HCT116 (cell line): Measurements from ENCODE around the gene CYP46A1. TPM values are rescaled to one million over a fixed set of nuclear protein-coding genes. Genes with fewer than 3 reads are reported as not detected.

Experiments used
- ATAC-seq: fragments of 200-7000 bp; cut with Tn5 transposase; 2 replicates; pipeline ENCODE4 v1.9.1; 2020; ENCODE audit warnings: mild to moderate bottlenecking, moderate library complexity
- BruUV-seq: library from RNA; stranded (reverse); fragments of 400-500 nt; replicated peaks from 2 replicates; lab custom pipeline; 2021; lab: Mats Ljungman, UMichigan
- CTCF ChIA-PET: fragments of 300-600 bp; sonication (Branson Sonifier 250); formaldehyde crosslinking; loops from one replicate; lab custom pipeline; 2021; ENCODE audit warnings: antibody characterized with exemption; lab: Charles Lee
- POLR2A ChIA-PET: fragments of 300-600, 350-600 bp; sonication (Branson Sonifier 250); formaldehyde crosslinking; loops from one replicate; lab custom pipeline; 2021; ENCODE audit warnings: antibody characterized with exemption; lab: Charles Lee
- RAD21 ChIA-PET, 2 experiments: fragments of 300-600 bp; sonication (Branson Sonifier 250); formaldehyde crosslinking; loops; one replicate each; lab custom pipeline; 2023; ENCODE audit warnings: low total read pairs in 2 of 2; ENCODE audit not compliant: uncharacterized antibody in 2 of 2, unreplicated experiment in 2 of 2, low non-redundant PET in 1 of 2; lab: Charles Lee
- DNase-seq: peaks from one replicate; pipeline ENCODE4 v3.0.0-alpha.2; 2010; ENCODE audit warnings: low read depth, low spot score
- H2AFZ ChIP-seq: fragments of 200-600 bp; shearing (Covaris generic), sonication (generic); 2 replicates; pipeline ENCODE4 v1.6.1; 2017; ENCODE audit warnings: low read depth, mixed run types, mixed read lengths, antibody characterized with exemption, low read length; ENCODE audit not compliant: poor library complexity, severe bottlenecking
- H3K27ac ChIP-seq: 2 replicates; pipeline ENCODE4 v1.5.1; 2012; ENCODE audit warnings: low read depth, low read length
- H3K27me3 ChIP-seq: fragments of 200-600 bp; sonication (generic); 2 replicates; pipeline ENCODE4 v1.6.1; 2016; ENCODE audit warnings: mixed run types, low read length, mixed read lengths; ENCODE audit not compliant: insufficient read depth
- H3K36me3 ChIP-seq, 2 experiments: fragments of 200-500 bp in 1 of 2; fragments of 200-600 bp in 1 of 2; sonication (Bioruptor generic) in 1 of 2; sonication (generic) in 1 of 2; 2 replicates each; pipeline versions ENCODE4 v1.5.1 to v1.6.1; 2014 to 2016; ENCODE audit warnings: low read length in 2 of 2, inconsistent platforms in 1 of 2, mixed read lengths in 1 of 2, mixed run types in 1 of 2; ENCODE audit not compliant: insufficient read depth in 2 of 2, control insufficient read depth in 1 of 2
- H3K4me1 ChIP-seq, 2 experiments: fragments of 200-600 bp in 1 of 2; sonication (generic) in 1 of 2; 2 replicates each; pipeline versions ENCODE4 v1.5.1 to v1.6.1; 2012 to 2017; ENCODE audit warnings: low read length in 2 of 2, inconsistent platforms in 1 of 2, mild to moderate bottlenecking in 1 of 2, mixed read lengths in 1 of 2, mixed run types in 1 of 2, moderate library complexity in 1 of 2; ENCODE audit not compliant: insufficient read depth in 2 of 2, control insufficient read depth in 1 of 2
- H3K4me2 ChIP-seq: fragments of 200-600 bp; sonication (generic); 2 replicates; pipeline ENCODE4 v1.6.1; 2017; ENCODE audit warnings: mixed run types, low read length, mixed read lengths
- H3K4me3 ChIP-seq, 2 experiments: fragments of 200-600 bp in 1 of 2; sonication (generic) in 1 of 2; replicated peaks in 1 of 2; 2 replicates each; pipeline ENCODE4 v1.5.1; 2011 to 2016; ENCODE audit warnings: low read length in 2 of 2, control low read depth in 1 of 2, low read depth in 1 of 2, mild to moderate bottlenecking in 1 of 2, mixed read lengths in 1 of 2, mixed run types in 1 of 2
- H3K79me2 ChIP-seq: fragments of 200-600 bp; sonication (generic); 2 replicates; pipeline ENCODE4 v1.6.1; 2017; ENCODE audit warnings: mild to moderate bottlenecking, mixed run types, low read length, moderate library complexity, mixed read lengths; ENCODE audit not compliant: insufficient read depth
- H3K9ac ChIP-seq: fragments of 200-600 bp; sonication (generic); 2 replicates; pipeline ENCODE4 v1.6.1; 2016; ENCODE audit warnings: low read length, mixed read lengths
- H3K9me2 ChIP-seq: fragments of 200-600 bp; sonication (generic), shearing (Covaris generic); 2 replicates; pipeline ENCODE4 v1.6.1; 2017; ENCODE audit warnings: mixed run types, mild to moderate bottlenecking, moderate library complexity; ENCODE audit not compliant: insufficient read depth
- H3K9me3 ChIP-seq, 2 experiments: fragments of 200-500 bp in 1 of 2; fragments of 200-600 bp in 1 of 2; sonication (Bioruptor generic) in 1 of 2; sonication (generic) in 1 of 2; 2 replicates each; pipeline ENCODE4 v1.6.1; 2014 to 2017; ENCODE audit warnings: low read length in 2 of 2, mixed read lengths in 2 of 2, inconsistent platforms in 1 of 2, low read depth in 1 of 2, mild to moderate bottlenecking in 1 of 2, mixed run types in 1 of 2, moderate library complexity in 1 of 2; ENCODE audit not compliant: control insufficient read depth in 1 of 2, insufficient read depth in 1 of 2
- H4K20me1 ChIP-seq: fragments of 200-600 bp; sonication (generic), shearing (Covaris generic); 2 replicates; pipeline ENCODE4 v1.6.1; 2017; ENCODE audit warnings: mixed run types, mild to moderate bottlenecking, moderate library complexity; ENCODE audit not compliant: insufficient read depth
- CBX3 ChIP-seq: IDR thresholded peaks from 2 replicates; pipeline ENCODE4 v1.6.1; 2012; ENCODE audit warnings: low read depth
- EGR1 ChIP-seq: IDR thresholded peaks from 2 replicates; pipeline ENCODE4 v1.6.1; 2012; ENCODE audit warnings: low read depth
- ELF1 ChIP-seq: IDR thresholded peaks from 2 replicates; pipeline ENCODE4 v1.6.1; 2012; ENCODE audit warnings: low read depth, borderline replicate concordance
- EZH2 ChIP-seq: fragments of 200-600 bp; sonication (generic); IDR thresholded peaks from 2 replicates; pipeline ENCODE4 v1.6.1; 2017; ENCODE audit warnings: antibody characterized with exemption, mixed run types
- EZH2phosphoT487 ChIP-seq: fragments of 200-600 bp; IDR thresholded peaks from 2 replicates; pipeline ENCODE4 v1.6.1; 2018; ENCODE audit warnings: antibody characterized with exemption, borderline replicate concordance
- FOSL1 ChIP-seq: IDR thresholded peaks from 2 replicates; pipeline ENCODE4 v1.6.1; 2012; ENCODE audit warnings: low read depth
- JUND ChIP-seq: IDR thresholded peaks from 2 replicates; pipeline ENCODE4 v1.6.1; 2012
- POLR2A ChIP-seq: IDR thresholded peaks from 2 replicates; pipeline ENCODE4 v1.7.0; 2011; ENCODE audit warnings: borderline replicate concordance; ENCODE audit not compliant: insufficient read depth, insufficient read length; ENCODE audit errors: extremely low read depth
- POLR2AphosphoS5 ChIP-seq: IDR thresholded peaks from 2 replicates; pipeline ENCODE4 v1.6.1; 2011; ENCODE audit warnings: mild to moderate bottlenecking, low read depth, low read length, moderate library complexity
- RAD21 ChIP-seq: IDR thresholded peaks from 2 replicates; pipeline ENCODE4 v1.6.1; 2012; ENCODE audit warnings: low read depth, mild to moderate bottlenecking
- SIN3A ChIP-seq: IDR thresholded peaks from 2 replicates; pipeline ENCODE4 v1.6.1; 2012; ENCODE audit warnings: low read depth
- SP1 ChIP-seq: IDR thresholded peaks from 2 replicates; pipeline ENCODE4 v1.6.1; 2012; ENCODE audit warnings: low read depth
- SRF ChIP-seq: IDR thresholded peaks from 2 replicates; pipeline ENCODE4 v1.6.1; 2012; ENCODE audit warnings: low read depth
- TCF7L2 ChIP-seq: IDR thresholded peaks from 2 replicates; pipeline ENCODE4 v1.7.0; 2011; ENCODE audit warnings: borderline replicate concordance, inconsistent platforms; ENCODE audit not compliant: insufficient read depth, insufficient read length; ENCODE audit errors: extremely low read depth
- YY1 ChIP-seq: IDR thresholded peaks from 2 replicates; pipeline ENCODE4 v1.6.1; 2011; ENCODE audit warnings: low read length, low read depth, moderate library complexity, mild to moderate bottlenecking; ENCODE audit not compliant: insufficient replicate concordance; ENCODE audit errors: extremely low read depth
- ZFX ChIP-seq: fragments of 450-650 bp; IDR thresholded peaks from 2 replicates; pipeline ENCODE4 v1.6.1; 2017
- ZNF274 ChIP-seq: fragments of 200-500 bp; sonication (Bioruptor generic); IDR thresholded peaks from 2 replicates; pipeline ENCODE4 v1.6.1; 2014; ENCODE audit warnings: mild to moderate bottlenecking, low read depth, low read length, inconsistent platforms
- intact Hi-C: fragments of 100-400 bp; cut with micrococcal nuclease; formaldehyde crosslinking; loops from 2 replicates; pipeline ENCODE4 v1.10.0; 2022
- total RNA-seq: library from RNA; stranded (reverse); gene quantifications from one replicate; pipeline ENCODE4 v1.2.1, GENCODE V29; 2021; ENCODE audit not compliant: unreplicated experiment
- TF ChIP-seq, protein P1 (sequence below): IDR thresholded peaks from 2 replicates; pipeline ENCODE4 v1.6.1; 2012
- TF ChIP-seq, protein P2 (sequence below): IDR thresholded peaks from 2 replicates; pipeline ENCODE4 v1.6.1; 2011; ENCODE audit warnings: mild to moderate bottlenecking, low read length, moderate library complexity; ENCODE audit not compliant: insufficient replicate concordance; ENCODE audit errors: extremely low read depth

CYP46A1 gene
- total RNA-seq, 1 experiment from 2014 or later, result 0.76 TPM

DNA sequence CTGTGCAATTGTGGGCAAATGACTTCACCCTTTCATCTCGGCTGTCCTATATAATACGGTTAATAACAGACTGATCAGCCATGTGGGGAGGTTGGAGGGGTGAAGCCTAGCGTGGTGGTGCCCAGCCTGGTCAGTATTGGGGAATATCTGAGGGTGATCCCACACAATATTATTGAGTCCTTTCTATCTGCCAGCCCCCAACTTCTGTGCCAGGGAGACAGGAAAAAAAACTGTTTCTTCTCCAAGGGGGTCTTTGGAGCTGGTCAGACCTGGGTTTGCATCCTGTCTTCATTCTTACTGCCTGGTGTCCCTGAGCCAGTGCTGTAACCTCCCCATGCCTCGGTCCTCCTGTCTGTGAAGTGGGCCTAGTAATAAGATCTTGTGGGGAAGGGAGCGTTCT lies 6.5 kb downstream of the CYP46A1 start:
- no peak overlapping the region for H3K9ac ChIP-seq
- no peak for ATAC-seq
- no TSS peak for BruUV-seq
- H3K4me2 ChIP-seq, result no peak overlapping the region
- ChIA-PET CTCF (no interaction called here), POLR2A (no interaction called here), RAD21 (no interaction called here)
- no peaks in the 10 kb centered on the region for H3K9me2 ChIP-seq
- no peaks in the 10 kb centered on the region for H3K36me3 ChIP-seq
- TF ChIP-seq POLR2AphosphoS5 (no peak), ZFX (no peak), SP1 (no peak), SIN3A (no peak), EGR1 (no peak), RAD21 (no peak), ELF1 (no peak), SRF (no peak), EZH2 (no peak)
- TF ChIP-seq, protein P1, sequence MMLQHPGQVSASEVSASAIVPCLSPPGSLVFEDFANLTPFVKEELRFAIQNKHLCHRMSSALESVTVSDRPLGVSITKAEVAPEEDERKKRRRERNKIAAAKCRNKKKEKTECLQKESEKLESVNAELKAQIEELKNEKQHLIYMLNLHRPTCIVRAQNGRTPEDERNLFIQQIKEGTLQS, result no peak
- no peak overlapping the region for H3K4me3 ChIP-seq
- H4K20me1 ChIP-seq, result no peaks in the 10 kb centered on the region
- no peaks in the 10 kb centered on the region for H3K9me3 ChIP-seq
- no peaks in the 10 kb centered on the region; the same call in 1 of the 2 replicates for H3K27me3 ChIP-seq
- H3K79me2 ChIP-seq, result no peaks in the 10 kb centered on the region
- peaks cover 4 to 7% of the 10 kb centered on the region in 2 experiments; a peak in 1 of 4 replicates for H3K4me1 ChIP-seq
- H3K27ac ChIP-seq, result no peak overlapping the region
- DNase-seq, result no peak
- H2AFZ ChIP-seq, result no peak overlapping the region
- intact Hi-C loops, result no loop called here

DNA sequence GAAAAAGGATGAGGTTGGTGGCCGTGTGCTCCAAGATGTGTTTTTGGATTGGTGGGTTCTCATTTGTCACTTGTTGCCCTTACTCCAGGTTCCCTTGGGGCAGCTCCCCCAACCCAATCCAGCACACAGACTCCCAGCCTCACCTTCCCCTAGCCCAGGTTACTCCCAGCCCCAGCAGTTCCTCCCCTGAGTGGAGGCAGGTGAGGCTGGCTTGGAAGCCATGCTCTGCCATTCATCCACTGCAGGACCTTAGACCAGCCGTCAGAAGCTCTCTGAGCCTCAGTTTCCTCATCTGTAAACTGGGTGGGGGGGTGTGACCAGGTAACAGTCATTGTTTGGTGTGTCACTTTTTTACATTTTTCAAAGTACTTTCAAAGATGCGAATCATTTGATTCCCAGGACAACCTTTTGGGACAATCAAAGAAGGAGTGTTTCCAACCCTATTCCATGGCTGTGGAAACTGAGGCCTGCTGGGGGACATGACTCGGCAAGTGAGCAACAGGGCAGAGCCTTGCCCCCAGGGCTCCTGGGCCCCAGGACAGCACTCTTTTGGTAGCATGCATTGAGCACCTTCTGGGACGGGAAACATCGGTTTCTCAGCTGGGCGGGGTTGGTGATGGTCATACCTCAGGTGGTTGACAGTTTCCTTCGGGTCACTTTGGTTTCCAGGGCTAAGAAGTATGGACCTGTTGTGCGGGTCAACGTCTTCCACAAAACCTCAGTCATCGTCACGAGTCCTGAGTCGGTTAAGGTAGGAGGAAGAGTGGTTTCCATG lies 7.2 kb downstream of the CYP46A1 start:
- CTCF ChIA-PET, result no interaction called here
- TF ChIP-seq YY1 (no peak), EZH2 (no peak), RAD21 (no peak), SP1 (no peak), POLR2A (no peak), SRF (no peak), EGR1 (no peak), TCF7L2 (no peak), POLR2AphosphoS5 (no peak), CBX3 (no peak), FOSL1 (no peak), ZNF274 (no peak), EZH2phosphoT487 (no peak), ELF1 (no peak), JUND (no peak)
- TF ChIP-seq, protein P2, sequence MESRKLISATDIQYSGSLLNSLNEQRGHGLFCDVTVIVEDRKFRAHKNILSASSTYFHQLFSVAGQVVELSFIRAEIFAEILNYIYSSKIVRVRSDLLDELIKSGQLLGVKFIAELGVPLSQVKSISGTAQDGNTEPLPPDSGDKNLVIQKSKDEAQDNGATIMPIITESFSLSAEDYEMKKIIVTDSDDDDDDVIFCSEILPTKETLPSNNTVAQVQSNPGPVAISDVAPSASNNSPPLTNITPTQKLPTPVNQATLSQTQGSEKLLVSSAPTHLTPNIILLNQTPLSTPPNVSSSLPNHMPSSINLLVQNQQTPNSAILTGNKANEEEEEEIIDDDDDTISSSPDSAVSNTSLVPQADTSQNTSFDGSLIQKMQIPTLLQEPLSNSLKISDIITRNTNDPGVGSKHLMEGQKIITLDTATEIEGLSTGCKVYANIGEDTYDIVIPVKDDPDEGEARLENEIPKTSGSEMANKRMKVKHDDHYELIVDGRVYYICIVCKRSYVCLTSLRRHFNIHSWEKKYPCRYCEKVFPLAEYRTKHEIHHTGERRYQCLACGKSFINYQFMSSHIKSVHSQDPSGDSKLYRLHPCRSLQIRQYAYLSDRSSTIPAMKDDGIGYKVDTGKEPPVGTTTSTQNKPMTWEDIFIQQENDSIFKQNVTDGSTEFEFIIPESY, result no peak

More for the DNA sequence above, 7.2 kb downstream of the CYP46A1 start:
- H2AFZ ChIP-seq, result no peak overlapping the region
- BruUV-seq, result no TSS peak
- DNase-seq (no peak), ATAC-seq (no peak)
- no peaks in the 10 kb centered on the region for H3K79me2 ChIP-seq
- POLR2A ChIA-PET, result no interaction called here
- no peaks in the 10 kb centered on the region for H3K9me2 ChIP-seq
- no peaks in the 10 kb centered on the region for H3K9me3 ChIP-seq
- RAD21 ChIA-PET, result no interaction called here
- H3K27ac ChIP-seq, result no peak overlapping the region
- no peak overlapping the region for H3K4me2 ChIP-seq
- H3K4me3 ChIP-seq, result no peak overlapping the region
- H3K27me3 ChIP-seq, result no peaks in the 10 kb centered on the region; the same call in 1 of the 2 replicates
- intact Hi-C loops, result no loop called here
- peaks cover 4 to 7% of the 10 kb centered on the region in 2 experiments; a peak in 1 of 4 replicates for H3K4me1 ChIP-seq
- no peaks in the 10 kb centered on the region for H4K20me1 ChIP-seq
- no peaks in the 10 kb centered on the region for H3K36me3 ChIP-seq
- H3K9ac ChIP-seq, result no peak overlapping the region
